Activated naive CD8-positive, alpha-beta T cell treated with anti-CD3 and anti-CD28 coated beads, Interleukin-2, amount 10 ng/mL, durations not matched to agents 7 days and 5 days (primary cell): ENCODE measurements around the gene DOCK3. TPM values are rescaled to one million over a fixed set of nuclear protein-coding genes. Genes with fewer than 3 reads are reported as not detected.
A peak's percentile ranks its signal among the peaks of the same experiment; 100 is the strongest.

Experiments
- ATAC-seq: fragments of 150-1000 bp; cut with Tn5 transposase; one replicate; pipeline ENCODE4 v1.10.0; 2021; ENCODE audit warnings: low read depth, moderate library complexity
- POLR2A ChIA-PET: fragments of 350-600 bp; sonication (Branson Sonifier 250); formaldehyde crosslinking; loops from one replicate; lab custom pipeline; 2021; ENCODE audit warnings: antibody characterized with exemption; lab: Charles Lee
- DNase-seq: peaks from one replicate; pipeline ENCODE4 v3.0.0; 2021
- H3K27ac Mint-ChIP-seq: one replicate; pipeline ENCODE4 v1.8.0; 2022; ENCODE audit warnings: mild to moderate bottlenecking, mixed read lengths
- H3K27me3 Mint-ChIP-seq: one replicate; pipeline ENCODE4 v1.8.0; 2022; ENCODE audit warnings: mild to moderate bottlenecking, moderate library complexity, mixed read lengths
- H3K36me3 Mint-ChIP-seq: one replicate; pipeline ENCODE4 v1.8.0; 2021; ENCODE audit warnings: mild to moderate bottlenecking, mixed read lengths
- H3K4me1 Mint-ChIP-seq: one replicate; pipeline ENCODE4 v1.8.0; 2021; ENCODE audit warnings: mixed read lengths
- H3K4me3 Mint-ChIP-seq: one replicate; pipeline ENCODE4 v1.8.0; 2022; ENCODE audit warnings: mild to moderate bottlenecking, moderate library complexity, mixed read lengths
- H3K9me3 Mint-ChIP-seq: one replicate; pipeline ENCODE4 v1.8.0; 2021; ENCODE audit warnings: mixed read lengths
- total RNA-seq, 2 experiments: library from RNA; stranded (reverse); gene quantifications; one replicate each; pipeline ENCODE4 v1.2.3, GENCODE V29; 2021

DOCK3 gene, protein sequence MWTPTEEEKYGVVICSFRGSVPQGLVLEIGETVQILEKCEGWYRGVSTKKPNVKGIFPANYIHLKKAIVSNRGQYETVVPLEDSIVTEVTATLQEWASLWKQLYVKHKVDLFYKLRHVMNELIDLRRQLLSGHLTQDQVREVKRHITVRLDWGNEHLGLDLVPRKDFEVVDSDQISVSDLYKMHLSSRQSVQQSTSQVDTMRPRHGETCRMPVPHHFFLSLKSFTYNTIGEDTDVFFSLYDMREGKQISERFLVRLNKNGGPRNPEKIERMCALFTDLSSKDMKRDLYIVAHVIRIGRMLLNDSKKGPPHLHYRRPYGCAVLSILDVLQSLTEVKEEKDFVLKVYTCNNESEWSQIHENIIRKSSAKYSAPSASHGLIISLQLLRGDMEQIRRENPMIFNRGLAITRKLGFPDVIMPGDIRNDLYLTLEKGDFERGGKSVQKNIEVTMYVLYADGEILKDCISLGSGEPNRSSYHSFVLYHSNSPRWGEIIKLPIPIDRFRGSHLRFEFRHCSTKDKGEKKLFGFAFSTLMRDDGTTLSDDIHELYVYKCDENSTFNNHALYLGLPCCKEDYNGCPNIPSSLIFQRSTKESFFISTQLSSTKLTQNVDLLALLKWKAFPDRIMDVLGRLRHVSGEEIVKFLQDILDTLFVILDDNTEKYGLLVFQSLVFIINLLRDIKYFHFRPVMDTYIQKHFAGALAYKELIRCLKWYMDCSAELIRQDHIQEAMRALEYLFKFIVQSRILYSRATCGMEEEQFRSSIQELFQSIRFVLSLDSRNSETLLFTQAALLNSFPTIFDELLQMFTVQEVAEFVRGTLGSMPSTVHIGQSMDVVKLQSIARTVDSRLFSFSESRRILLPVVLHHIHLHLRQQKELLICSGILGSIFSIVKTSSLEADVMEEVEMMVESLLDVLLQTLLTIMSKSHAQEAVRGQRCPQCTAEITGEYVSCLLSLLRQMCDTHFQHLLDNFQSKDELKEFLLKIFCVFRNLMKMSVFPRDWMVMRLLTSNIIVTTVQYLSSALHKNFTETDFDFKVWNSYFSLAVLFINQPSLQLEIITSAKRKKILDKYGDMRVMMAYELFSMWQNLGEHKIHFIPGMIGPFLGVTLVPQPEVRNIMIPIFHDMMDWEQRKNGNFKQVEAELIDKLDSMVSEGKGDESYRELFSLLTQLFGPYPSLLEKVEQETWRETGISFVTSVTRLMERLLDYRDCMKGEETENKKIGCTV (N-terminal part only)
- total RNA-seq, result 1 to 10 TPM; 3.3 to 3.4 TPM

DNA sequence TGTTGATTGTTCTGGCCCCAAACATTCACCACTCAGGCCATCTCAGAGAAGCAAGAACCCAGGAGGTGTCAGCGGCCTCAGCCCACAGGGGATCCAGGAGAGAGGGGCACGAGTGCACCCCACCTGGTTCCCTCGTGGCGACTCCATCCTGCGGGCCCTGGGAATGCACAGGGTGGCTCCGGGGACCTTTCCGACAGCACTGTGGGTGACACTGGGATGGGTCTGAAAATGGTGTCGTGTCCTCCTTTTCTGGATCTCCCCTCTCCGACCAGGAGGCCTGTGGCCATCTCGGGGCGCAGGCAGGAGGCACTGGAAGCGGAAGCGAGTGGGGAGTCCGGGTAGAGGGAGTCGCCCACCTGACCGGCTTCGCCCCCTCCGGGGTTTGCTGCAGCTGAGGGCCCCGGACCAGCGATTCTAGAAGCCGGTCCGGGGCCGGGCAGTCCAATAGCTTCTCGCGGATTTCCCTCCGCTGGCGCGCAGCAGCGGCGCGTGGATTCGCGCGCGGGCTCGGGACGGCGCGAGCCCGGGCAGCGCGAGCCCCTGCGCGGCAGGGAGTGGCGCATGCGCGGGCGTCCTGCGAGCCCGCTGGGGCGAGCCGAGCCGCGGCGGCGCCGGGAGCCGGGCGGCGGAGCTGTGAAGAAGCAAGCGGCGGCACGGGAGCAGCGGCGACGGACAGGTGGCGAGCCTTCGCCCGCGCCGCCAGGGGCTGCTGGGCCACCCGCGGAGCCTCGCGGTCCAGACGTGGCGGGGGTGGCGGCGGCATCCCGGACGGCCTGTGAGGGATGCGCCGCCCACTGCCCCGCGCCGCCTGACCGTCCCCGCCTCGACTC lies at the start of gene DOCK3:
Gene DOCK3, plus strand, starts transcription at position 579 of the 830 bp plus-strand sequence. CDS start 337 bp downstream, outside the sequence.
- POLR2A ChIA-PET, result interaction anchor here (1.2 to 2.4 kb wide), 3 partner anchors 20 to 61 kb away, joined by 5 to 6 read pairs (median 5); no protein-coding TSS in a partner anchor
- ATAC-seq, result peak; percentile 88
- Mint-ChIP-seq H3K36me3 (no peaks in the 10 kb centered on the region), H3K9me3 (no peaks in the 10 kb centered on the region), H3K27me3 (peaks cover 62% of the 10 kb centered on the region), H3K4me1 (peaks cover 13% of the 10 kb centered on the region), H3K27ac (peak within 1 kb of the TSS; percentile 27), H3K4me3 (peak within 1 kb of the TSS; percentile 70)
- peak; percentile 84 for DNase-seq

DNA sequence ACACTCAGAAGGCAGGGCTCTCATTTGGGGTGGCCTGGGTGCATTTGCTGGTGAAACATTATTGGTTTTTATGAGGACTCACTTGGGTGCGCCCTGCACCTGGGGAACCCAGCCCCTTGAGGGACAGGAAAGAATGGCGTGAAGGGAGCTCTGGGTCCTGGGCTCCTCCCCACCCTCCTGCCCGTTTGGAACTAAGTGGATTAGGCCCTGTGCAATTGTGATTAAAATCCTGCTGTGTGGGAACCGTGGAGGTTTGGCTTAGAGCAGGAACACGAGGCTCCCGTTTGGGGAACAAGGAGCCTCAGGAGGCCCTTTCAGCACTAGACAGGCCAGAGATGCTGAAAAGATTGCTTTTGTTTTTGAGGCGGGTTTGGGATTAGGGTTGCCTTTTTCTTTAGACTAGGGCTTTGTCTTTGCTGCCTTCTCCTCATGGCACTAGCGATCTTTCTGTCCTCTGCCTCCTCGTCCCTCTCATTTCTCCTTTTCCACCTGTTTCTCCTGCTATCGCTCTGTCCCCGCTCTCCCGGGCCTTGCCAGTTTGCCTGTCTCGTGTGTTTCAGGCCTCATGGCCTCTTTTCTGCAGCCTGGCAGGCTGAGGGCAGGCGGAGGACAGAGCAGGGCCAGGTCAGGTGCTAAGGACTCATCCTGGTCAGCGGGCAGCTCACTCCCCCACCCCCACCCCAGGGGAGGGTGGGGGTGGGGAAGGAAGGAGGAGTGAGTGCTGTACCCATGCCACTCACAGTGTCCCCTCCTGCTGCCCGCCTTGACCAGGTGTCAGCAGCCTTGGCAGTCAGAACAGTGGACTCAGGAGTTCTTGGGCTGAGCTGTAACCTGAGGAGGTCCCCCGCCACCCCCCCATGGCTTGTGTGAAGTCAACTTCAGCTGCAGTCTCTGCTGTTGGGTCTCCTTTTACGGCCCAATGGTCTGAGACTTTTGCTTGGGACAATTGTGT lies 49.2 kb upstream of the DOCK3 start:
- H3K27ac Mint-ChIP-seq, result peak overlapping the region; percentile 74
- no peaks in the 10 kb centered on the region for H3K27me3 Mint-ChIP-seq
- peaks cover 37% of the 10 kb centered on the region for H3K36me3 Mint-ChIP-seq
- DNase-seq (no peak), ATAC-seq (no peak)
- H3K4me1 Mint-ChIP-seq, result peaks cover 74% of the 10 kb centered on the region
- POLR2A ChIA-PET, result interaction anchor here (1.0 to 20.6 kb wide), 5 partner anchors 8 to 56 kb away, joined by 3 to 896 read pairs (median 7); partner anchors contain the start of genes CISH, HEMK1 and MAPKAPK3
- H3K4me3 Mint-ChIP-seq, result peak overlapping the region; percentile 7
- H3K9me3 Mint-ChIP-seq, result no peaks in the 10 kb centered on the region

DNA sequence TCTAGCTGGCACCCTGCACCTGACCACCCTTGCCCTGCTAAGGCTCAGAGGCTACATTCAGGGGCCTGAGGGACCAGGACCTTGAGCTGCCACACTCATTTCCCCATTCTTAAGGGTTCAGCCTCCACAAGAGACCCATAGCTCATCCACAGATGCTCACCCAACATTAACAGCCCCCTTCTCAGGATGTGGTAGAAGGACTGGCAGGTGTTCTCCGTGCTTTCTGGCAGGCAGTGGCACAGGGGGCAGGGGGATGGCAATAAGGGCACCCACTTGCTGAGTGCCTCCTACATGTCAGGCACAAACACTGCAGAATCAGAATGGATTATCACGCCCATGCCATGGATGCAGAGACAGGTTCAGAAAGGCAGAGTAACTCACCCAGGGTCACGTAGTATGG lies 48.3 kb upstream of the DOCK3 start:
- no peak for ATAC-seq
- H3K4me3 Mint-ChIP-seq, result no peak overlapping the region
- peak overlapping the region; percentile 72 for H3K27ac Mint-ChIP-seq
- no peaks in the 10 kb centered on the region for H3K9me3 Mint-ChIP-seq
- peaks cover 34% of the 10 kb centered on the region for H3K36me3 Mint-ChIP-seq
- POLR2A ChIA-PET, result interaction anchor here (0.7 to 20.6 kb wide), 5 partner anchors 8 to 308 kb away, joined by 3 to 896 read pairs (median 5); partner anchors contain the start of genes CISH and MAPKAPK3
- peaks cover 76% of the 10 kb centered on the region for H3K4me1 Mint-ChIP-seq
- no peak for DNase-seq
- H3K27me3 Mint-ChIP-seq, result no peaks in the 10 kb centered on the region

DNA sequence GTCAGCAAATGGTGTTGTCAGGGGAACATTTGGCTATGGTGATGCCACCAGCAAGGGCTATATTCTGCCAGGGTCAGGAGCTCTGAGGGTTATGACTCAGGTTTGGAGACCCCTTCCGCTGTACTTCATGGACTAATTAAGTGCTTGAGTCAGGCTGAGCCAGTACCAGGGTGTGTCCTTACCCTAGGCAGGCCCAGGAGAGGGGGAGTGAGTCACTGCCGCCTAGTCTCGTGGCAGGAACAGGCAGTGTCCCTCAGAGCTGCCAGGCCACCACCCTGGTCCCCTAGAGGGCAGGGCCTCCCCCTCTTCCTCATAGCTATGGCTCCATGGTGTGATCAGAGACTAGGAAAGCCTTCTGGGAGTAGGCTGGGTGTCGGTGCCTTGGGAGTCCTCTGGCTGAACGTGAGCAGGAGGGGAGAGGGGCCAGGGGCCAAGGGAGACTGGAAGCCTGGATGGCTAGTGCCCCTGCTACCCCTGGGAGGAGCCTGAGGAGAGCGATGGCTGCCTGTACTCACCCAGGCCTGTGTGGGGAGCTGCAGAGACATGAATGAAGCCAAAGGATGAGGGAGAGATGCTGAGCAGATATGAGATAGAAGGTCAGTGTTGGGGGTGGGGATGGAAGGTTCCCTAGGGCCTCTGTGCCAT lies 47.2 kb upstream of the DOCK3 start:
- H3K27me3 Mint-ChIP-seq, result no peaks in the 10 kb centered on the region
- no peaks in the 10 kb centered on the region for H3K9me3 Mint-ChIP-seq
- POLR2A ChIA-PET, result interaction anchor here (1.2 to 20.6 kb wide), 4 partner anchors 9 to 25 kb away, joined by 3 to 896 read pairs (median 20); partner anchors contain the start of genes CISH and MAPKAPK3
- peak; percentile 24 for ATAC-seq
- H3K36me3 Mint-ChIP-seq, result peaks cover 32% of the 10 kb centered on the region
- peaks cover 81% of the 10 kb centered on the region for H3K4me1 Mint-ChIP-seq
- no peak overlapping the region for H3K4me3 Mint-ChIP-seq
- no peak for DNase-seq
- peak overlapping the region; percentile 1 for H3K27ac Mint-ChIP-seq

DNA sequence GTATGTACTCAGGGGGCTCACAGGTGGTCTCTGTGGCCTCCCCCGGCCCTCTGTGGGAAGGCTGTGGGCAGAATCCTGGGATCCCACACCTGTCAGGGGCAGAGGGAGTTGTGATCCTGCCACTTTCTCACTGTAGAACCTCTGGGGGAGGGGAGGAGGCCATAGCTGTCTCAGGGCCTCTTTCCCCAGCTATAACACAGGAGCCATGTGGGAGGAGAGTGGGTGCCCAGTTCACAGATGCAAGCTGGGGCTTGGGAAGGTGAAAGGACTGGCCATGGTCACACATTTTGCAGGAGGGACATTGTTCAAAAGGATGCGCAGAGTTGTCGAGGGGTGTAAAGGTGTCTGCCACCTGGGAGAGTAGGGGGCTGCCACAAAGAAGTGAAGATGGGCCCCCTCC lies 46.1 kb upstream of the DOCK3 start:
- H3K4me1 Mint-ChIP-seq, result peaks cover 83% of the 10 kb centered on the region
- ATAC-seq (no peak), DNase-seq (no peak)
- H3K36me3 Mint-ChIP-seq, result peaks cover 28% of the 10 kb centered on the region
- POLR2A ChIA-PET, result interaction anchor here (1.0 to 4.7 kb wide), 4 partner anchors 8 to 24 kb away, joined by 3 to 36 read pairs (median 4); partner anchors contain the start of gene MAPKAPK3
- H3K4me3 Mint-ChIP-seq, result no peak overlapping the region
- H3K27ac Mint-ChIP-seq, result peak overlapping the region; percentile 60
- H3K27me3 Mint-ChIP-seq, result no peaks in the 10 kb centered on the region
- no peaks in the 10 kb centered on the region for H3K9me3 Mint-ChIP-seq

DNA sequence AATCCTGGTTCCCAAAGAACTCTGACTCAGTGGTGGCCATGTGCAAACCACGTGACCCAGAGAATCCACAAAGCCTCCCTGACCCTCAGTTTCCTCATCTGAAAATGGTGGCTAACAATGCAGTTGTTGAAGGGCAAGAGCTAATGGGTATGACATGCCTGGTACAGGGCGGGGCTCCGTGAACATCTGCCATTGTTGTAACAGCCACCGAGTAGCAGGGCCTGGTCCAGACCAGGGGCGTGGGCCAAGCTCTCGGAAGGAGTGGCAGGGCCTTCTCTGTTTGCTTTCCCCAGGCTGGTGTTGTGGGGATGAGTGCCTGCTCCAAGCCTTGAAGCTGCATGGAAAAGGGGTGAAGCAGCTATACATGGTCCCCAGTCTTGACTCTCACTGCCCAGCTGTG lies 44.3 kb upstream of the DOCK3 start:
- Mint-ChIP-seq H3K27ac (no peak overlapping the region), H3K27me3 (no peaks in the 10 kb centered on the region), H3K4me3 (no peak overlapping the region), H3K9me3 (no peaks in the 10 kb centered on the region), H3K36me3 (peaks cover 28% of the 10 kb centered on the region), H3K4me1 (peaks cover 76% of the 10 kb centered on the region)
- no peak for DNase-seq
- POLR2A ChIA-PET, result interaction anchor here (3.2 to 4.7 kb wide), 2 partner anchors 11 to 14 kb away, joined by 12 to 29 read pairs; partner anchors contain the start of gene MAPKAPK3
- ATAC-seq, result no peak

DNA sequence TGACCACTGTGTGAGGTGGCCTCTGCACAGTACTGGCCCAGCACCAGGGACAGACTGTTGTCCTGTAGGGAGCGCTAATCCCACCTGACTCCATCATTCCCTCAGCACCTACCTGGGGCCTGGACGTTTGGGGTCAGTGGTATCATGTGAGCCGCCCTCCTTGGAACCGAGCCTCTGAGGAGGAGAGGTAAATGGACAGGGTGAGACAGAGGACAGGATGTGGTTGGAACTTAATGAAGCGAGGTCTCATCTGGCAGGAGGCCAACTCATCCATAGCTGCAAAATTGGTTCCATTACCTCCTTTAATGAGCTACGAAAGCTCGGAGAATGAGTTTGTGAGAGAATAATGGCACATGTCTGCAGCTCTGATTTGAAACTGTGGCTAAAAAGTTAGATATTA lies 43.9 kb upstream of the DOCK3 start:
- peaks cover 74% of the 10 kb centered on the region for H3K4me1 Mint-ChIP-seq
- no peaks in the 10 kb centered on the region for H3K27me3 Mint-ChIP-seq
- POLR2A ChIA-PET, result interaction anchor here (2.0 to 4.7 kb wide), 3 partner anchors 12 to 58 kb away, joined by 9 to 29 read pairs (median 12); partner anchors contain the start of gene MAPKAPK3
- peaks cover 26% of the 10 kb centered on the region for H3K36me3 Mint-ChIP-seq
- no peak for DNase-seq
- no peak overlapping the region for H3K27ac Mint-ChIP-seq
- ATAC-seq, result no peak
- H3K4me3 Mint-ChIP-seq, result no peak overlapping the region
- H3K9me3 Mint-ChIP-seq, result no peaks in the 10 kb centered on the region

DNA sequence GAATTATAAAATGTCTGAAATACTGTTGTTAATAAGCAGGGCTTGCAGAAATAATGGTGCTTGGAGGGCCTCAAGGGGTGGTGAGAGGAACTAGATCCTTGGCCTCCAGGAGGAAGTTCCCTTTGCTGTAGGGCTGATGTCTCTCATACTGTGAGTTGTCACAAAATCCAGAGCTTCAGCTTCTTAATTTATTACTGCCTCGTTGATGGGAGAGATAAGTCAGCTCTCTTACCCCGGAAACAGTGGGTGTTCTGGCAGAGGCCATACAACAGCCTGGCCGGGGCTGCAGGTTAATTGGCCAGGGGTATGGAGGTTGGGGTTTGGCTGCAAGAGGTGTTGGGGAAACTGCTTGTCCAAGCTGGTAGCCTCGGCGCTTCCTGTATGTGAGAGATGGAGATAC lies 42.3 kb upstream of the DOCK3 start:
- peaks cover 33% of the 10 kb centered on the region for H3K36me3 Mint-ChIP-seq

DNA sequence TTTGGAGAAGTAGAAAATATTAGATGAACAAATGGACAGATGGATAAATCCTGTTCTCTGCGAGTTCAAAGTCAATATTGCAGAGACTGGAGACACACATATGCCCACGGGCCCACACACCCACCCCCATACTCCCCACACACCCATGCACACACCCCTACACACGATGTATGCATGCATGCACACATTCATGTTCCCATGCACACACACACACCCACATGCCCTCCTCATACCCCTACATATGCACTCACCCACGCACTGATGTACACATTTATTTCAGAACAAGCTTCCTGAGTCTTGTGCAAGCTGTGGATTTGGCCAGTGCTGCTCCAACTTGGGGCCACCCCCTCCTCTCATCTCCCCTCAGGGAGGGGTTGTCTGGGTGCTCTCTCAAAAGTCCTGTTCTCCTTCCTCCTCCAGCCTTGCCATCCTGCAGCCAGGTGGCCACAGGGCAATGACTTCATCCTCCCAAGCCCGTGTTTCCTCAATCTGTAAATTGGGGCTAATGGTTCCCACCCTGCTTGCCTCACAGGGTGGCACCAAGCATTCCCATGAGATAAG lies 41.4 kb upstream of the DOCK3 start:
- Mint-ChIP-seq H3K9me3 (no peaks in the 10 kb centered on the region), H3K4me3 (peak overlapping the region; percentile 26), H3K4me1 (peaks cover 82% of the 10 kb centered on the region), H3K36me3 (peaks cover 33% of the 10 kb centered on the region), H3K27me3 (no peaks in the 10 kb centered on the region), H3K27ac (peak overlapping the region; percentile 81)
- DNase-seq (no peak), ATAC-seq (no peak)
- POLR2A ChIA-PET, result interaction anchor here (1.1 to 4.7 kb wide), 5 partner anchors 10 to 17 kb away, joined by 3 to 29 read pairs (median 7); partner anchors contain the start of gene MAPKAPK3

More for the DNA sequence above, 42.3 kb upstream of the DOCK3 start:
- Mint-ChIP-seq H3K4me3 (peak overlapping the region; percentile 33), H3K27ac (peak overlapping the region; percentile 81), H3K4me1 (peaks cover 82% of the 10 kb centered on the region), H3K27me3 (no peaks in the 10 kb centered on the region), H3K9me3 (no peaks in the 10 kb centered on the region)
- DNase-seq (no peak), ATAC-seq (peak; percentile 40)
- POLR2A ChIA-PET, result interaction anchor here (1.0 to 4.7 kb wide), 5 partner anchors 9 to 60 kb away, joined by 3 to 29 read pairs (median 9); partner anchors contain the start of gene MAPKAPK3

DNA sequence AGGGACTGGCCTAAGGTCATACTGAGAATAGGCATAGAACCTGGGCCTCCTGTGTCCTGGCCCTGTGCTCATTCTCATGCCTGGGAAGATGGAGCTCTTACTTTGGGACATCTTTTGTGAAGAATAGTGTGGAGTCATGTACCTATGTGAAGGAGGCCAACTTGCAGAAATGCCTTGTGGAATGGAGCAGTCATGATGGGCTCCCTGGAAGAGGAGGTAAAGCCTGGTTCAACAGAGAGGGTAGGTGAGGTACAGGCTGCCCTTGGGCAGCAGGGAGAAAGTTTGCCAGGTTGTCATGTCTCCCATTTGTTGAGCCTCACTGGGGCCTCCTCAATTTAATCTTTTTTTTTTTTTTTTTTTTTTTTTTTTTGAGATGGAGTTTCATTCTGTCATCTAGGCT lies 39.7 kb upstream of the DOCK3 start:
- POLR2A ChIA-PET, result interaction anchor here (0.7 to 1.2 kb wide), 4 partner anchors 9 to 1315 kb away, joined by 3 to 11 read pairs (median 4); partner anchors contain the start of gene CISH
- peaks cover 69% of the 10 kb centered on the region for H3K4me1 Mint-ChIP-seq
- ATAC-seq (no peak), DNase-seq (no peak)
- peaks cover 33% of the 10 kb centered on the region for H3K36me3 Mint-ChIP-seq
- peak overlapping the region; percentile 66 for H3K27ac Mint-ChIP-seq
- no peak overlapping the region for H3K4me3 Mint-ChIP-seq
- no peaks in the 10 kb centered on the region for H3K9me3 Mint-ChIP-seq
- no peaks in the 10 kb centered on the region for H3K27me3 Mint-ChIP-seq
